Neuronal stem cell (in vitro differentiated cells): Measurements from ENCODE around the gene GPC2. TPM values are rescaled to one million over a fixed set of nuclear protein-coding genes. Genes with fewer than 3 reads are reported as not detected.
"Not testable (repeated sequence)": the region's sequence is repeated elsewhere in the genome, so short reads cannot be mapped to it uniquely, and the experiment has no call there.

ENCODE experiments used
- DNase-seq: peaks from one replicate; pipeline ENCODE4 v3.0.0-alpha.2; 2013; ENCODE audit warnings: low spot score
- H2AFZ ChIP-seq: one replicate; pipeline ENCODE4 v1.6.1; 2013; ENCODE audit warnings: mild to moderate bottlenecking, low read length, inconsistent platforms
- H2AK5ac ChIP-seq: 2 replicates; pipeline ENCODE4 v1.6.1; 2013; ENCODE audit warnings: low read depth, mild to moderate bottlenecking, inconsistent platforms, low read length, moderate library complexity, mixed read lengths
- H2BK120ac ChIP-seq: 2 replicates; pipeline ENCODE4 v1.6.1; 2013; ENCODE audit warnings: low read depth, mild to moderate bottlenecking, inconsistent platforms, low read length, moderate library complexity, mixed read lengths
- H2BK12ac ChIP-seq: one replicate; pipeline ENCODE4 v1.6.1; 2013; ENCODE audit warnings: low read length, inconsistent platforms
- H2BK15ac ChIP-seq: 2 replicates; pipeline ENCODE4 v1.6.1; 2013; ENCODE audit warnings: mild to moderate bottlenecking, low read length, inconsistent platforms, mixed read lengths
- H2BK5ac ChIP-seq: one replicate; pipeline ENCODE4 v1.6.1; 2013; ENCODE audit warnings: inconsistent platforms, mild to moderate bottlenecking, low read length, moderate library complexity
- H3K14ac ChIP-seq: one replicate; pipeline ENCODE4 v1.6.1; 2013; ENCODE audit warnings: low read length, inconsistent platforms
- H3K18ac ChIP-seq: 2 replicates; pipeline ENCODE4 v1.6.1; 2013; ENCODE audit warnings: low read length, inconsistent platforms
- H3K23ac ChIP-seq: 2 replicates; pipeline ENCODE4 v1.6.1; 2013; ENCODE audit warnings: low read depth, mild to moderate bottlenecking, mixed read lengths, low read length, inconsistent platforms; ENCODE audit not compliant: poor library complexity
- H3K27ac ChIP-seq: replicated peaks from 3 replicates; pipeline ENCODE4 v1.5.1; 2013; ENCODE audit warnings: low read length, inconsistent platforms
- H3K27me3 ChIP-seq, 3 experiments: 2 replicates each; pipeline ENCODE4 v1.6.1; 2013; ENCODE audit warnings: low read length in 3 of 3, mild to moderate bottlenecking in 2 of 3, inconsistent platforms in 1 of 3, low read depth in 1 of 3, mixed read lengths in 1 of 3, moderate library complexity in 1 of 3; ENCODE audit not compliant: control insufficient read depth in 3 of 3, insufficient read depth in 3 of 3
- H3K36me3 ChIP-seq, 2 donors: replicated peaks in 1 of 2; 2 replicates each; pipeline ENCODE4 v1.6.1; 2013; ENCODE audit warnings: low read length in 2 of 2; ENCODE audit not compliant: control insufficient read depth in 2 of 2, insufficient read depth in 2 of 2
- H3K4ac ChIP-seq: 2 replicates; pipeline ENCODE4 v1.6.1; 2013; ENCODE audit warnings: inconsistent platforms, mild to moderate bottlenecking, low read length, moderate library complexity
- H3K4me1 ChIP-seq, 2 donors: 1 replicate in 1 of 2; 2 replicates in 1 of 2; pipeline ENCODE4 v1.6.1; 2013; ENCODE audit warnings: low read length in 2 of 2, low read depth in 1 of 2; ENCODE audit not compliant: control insufficient read depth in 2 of 2, insufficient read depth in 1 of 2
- H3K4me2 ChIP-seq: one replicate; pipeline ENCODE4 v1.6.1; 2013; ENCODE audit warnings: mild to moderate bottlenecking, low read length, inconsistent platforms; ENCODE audit not compliant: insufficient read depth, poor library complexity, severe bottlenecking
- H3K4me3 ChIP-seq, 2 donors: 2 replicates each; pipeline ENCODE4 v1.5.1; 2013; ENCODE audit warnings: low read length in 2 of 2, mild to moderate bottlenecking in 2 of 2, inconsistent platforms in 1 of 2, moderate library complexity in 1 of 2
- H3K79me1 ChIP-seq: one replicate; pipeline ENCODE4 v1.6.1; 2013; ENCODE audit warnings: low read depth, mild to moderate bottlenecking, inconsistent platforms, low read length, moderate library complexity
- H3K9ac ChIP-seq: one replicate; pipeline ENCODE4 v1.6.1; 2013; ENCODE audit warnings: mild to moderate bottlenecking, low read depth, low read length, inconsistent platforms; ENCODE audit not compliant: poor library complexity
- H3K9me3 ChIP-seq, 2 donors: replicated peaks in 1 of 2; 2 replicates each; pipeline versions ENCODE3 to v1.6.1; 2013; ENCODE audit warnings: low read length in 2 of 2, mild to moderate bottlenecking in 2 of 2, inconsistent platforms in 1 of 2, low read depth in 1 of 2, mixed read lengths in 1 of 2, moderate library complexity in 1 of 2; ENCODE audit not compliant: control insufficient read depth in 2 of 2, insufficient read depth in 1 of 2
- H4K8ac ChIP-seq: one replicate; pipeline ENCODE4 v1.6.1; 2013; ENCODE audit warnings: low read depth, mild to moderate bottlenecking, inconsistent platforms, low read length, moderate library complexity
- H4K91ac ChIP-seq: one replicate; pipeline ENCODE4 v1.6.1; 2013; ENCODE audit warnings: low read length, low read depth, mild to moderate bottlenecking, inconsistent platforms; ENCODE audit not compliant: poor library complexity
- WGBS, 2 donors: extraction: QIAGEN DNeasy Blood & Tissue Kit; methylation state at CpG; one replicate each; pipeline ENCODE4 v1.1.7; 2013; ENCODE audit warnings: missing lambda C conversion rate in 2 of 2, mixed read lengths in 1 of 2; ENCODE audit not compliant: insufficient read length in 2 of 2, insufficient replicate concordance in 1 of 2; ENCODE audit errors: extremely low coverage in 2 of 2; 5-methylcytosine and 5-hydroxymethylcytosine counted together
- polyA plus RNA-seq, 2 experiments: library from polyadenylated mRNA; stranded (reverse); fragments of 200-250 nt; gene quantifications; one replicate each; pipeline ENCODE4 v1.2.3, GENCODE V29; 2013

GPC2 gene
- polyA plus RNA-seq (2013, experiment 1 of 2), result 30.8 TPM
- 29.9 TPM for polyA plus RNA-seq (2013, experiment 2 of 2)

GRCh38 chr7:100177045-100178001 lies at the start of gene GPC2, which contains the start of gene STAG3:
TSS of gene GPC2 (minus strand) at chr7:100177381. CDS start at chr7:100177199, 182 bp downstream.
TSS of gene STAG3 (plus strand) at chr7:100177918. CDS start at chr7:100180557, 2,639 bp downstream.
- no CpG with 5 or more reads among the region's 78 CpGs for WGBS, 2 donors
- H3K23ac ChIP-seq, result peak within 1 kb of the TSS; percentile 11
- H3K27me3 ChIP-seq, result no peaks in the 10 kb centered on the region
- peak; percentile 96 for DNase-seq
- H3K9ac ChIP-seq, result peak within 1 kb of the TSS; percentile 81
- no peak within 1 kb of the TSS for H4K91ac ChIP-seq
- peak within 1 kb of the TSS; percentile 72 for H3K4me2 ChIP-seq
- peak within 1 kb of the TSS; percentile 93 to 94 for H3K4me3 ChIP-seq
- peaks cover 6 to 11% of the 10 kb centered on the region in 2 donors for H3K4me1 ChIP-seq
- no peak within 1 kb of the TSS for H3K4ac ChIP-seq
- H3K9me3 ChIP-seq, result no peaks in the 10 kb centered on the region
- no peak within 1 kb of the TSS for H2BK120ac ChIP-seq
- peak within 1 kb of the TSS; percentile 24 for H2AK5ac ChIP-seq
- peak within 1 kb of the TSS; percentile 73 for H3K18ac ChIP-seq
- peak within 1 kb of the TSS; percentile 19 for H3K27ac ChIP-seq
- H2BK5ac ChIP-seq, result peak within 1 kb of the TSS; percentile 10
- peak within 1 kb of the TSS; percentile 10 for H3K14ac ChIP-seq
- H2BK12ac ChIP-seq, result no peak within 1 kb of the TSS
- peak within 1 kb of the TSS; percentile 96 for H2AFZ ChIP-seq
- peak within 1 kb of the TSS; percentile 53 for H2BK15ac ChIP-seq
- H4K8ac ChIP-seq, result no peak within 1 kb of the TSS
- H3K36me3 ChIP-seq, result peaks cover 8 to 29% of the 10 kb centered on the region in 2 donors
- no peaks in the 10 kb centered on the region for H3K79me1 ChIP-seq

- not testable (repeated sequence) for H2AK5ac ChIP-seq, H3K18ac ChIP-seq, DNase-seq, H2AFZ ChIP-seq, H3K4me1 ChIP-seq, H4K91ac ChIP-seq, H3K27ac ChIP-seq, H3K4me3 ChIP-seq, H2BK120ac ChIP-seq, H3K27me3 ChIP-seq, H3K4ac ChIP-seq, H3K9me3 ChIP-seq, H3K4me2 ChIP-seq, H3K23ac ChIP-seq, H3K9ac ChIP-seq, H3K14ac ChIP-seq, H3K79me1 ChIP-seq, H2BK15ac ChIP-seq, H2BK12ac ChIP-seq, H2BK5ac ChIP-seq, H4K8ac ChIP-seq
- peaks cover 24 to 29% of the 10 kb centered on the region in 2 donors for H3K36me3 ChIP-seq
- WGBS, 2 donors, result no CpG with 5 or more reads among the region's 6 CpGs
These were observed 47.7 kb upstream of the GPC2 start for GRCh38 chr7:100224891-100225290.

GRCh38 chr7:100223376-100223927 lies 46.3 kb upstream of the GPC2 start:
- H4K8ac ChIP-seq, H2AK5ac ChIP-seq, H3K79me1 ChIP-seq, H3K4me2 ChIP-seq, H2BK120ac ChIP-seq, H2AFZ ChIP-seq, H3K4me3 ChIP-seq, H2BK15ac ChIP-seq, H3K27ac ChIP-seq, H3K9me3 ChIP-seq, H3K4ac ChIP-seq, H2BK12ac ChIP-seq, H4K91ac ChIP-seq, H3K18ac ChIP-seq, H3K14ac ChIP-seq, H3K27me3 ChIP-seq, H3K23ac ChIP-seq, H2BK5ac ChIP-seq, H3K4me1 ChIP-seq, DNase-seq: not testable (repeated sequence)
- Histone ChIP-seq H3K9ac (peak overlapping the region; percentile 30), H3K36me3 (peaks cover 24 to 28% of the 10 kb centered on the region in 2 donors)
- WGBS, 2 donors, result no CpG with 5 or more reads among the region's 17 CpGs
